CD8-positive, alpha-beta memory T cell (primary cell): ENCODE results near the gene PEAR1. TPM values are rescaled to one million over a fixed set of nuclear protein-coding genes. Genes with fewer than 3 reads are reported as not detected.

Source experiments
- CTCF ChIA-PET: fragments of 350-600 bp; sonication (Branson Sonifier 250); formaldehyde crosslinking; loops from one replicate; lab custom pipeline; 2021; ENCODE audit warnings: antibody characterized with exemption; lab: Charles Lee
- POLR2A ChIA-PET: fragments of 350-600 bp; sonication (Branson Sonifier 250); formaldehyde crosslinking; loops from one replicate; lab custom pipeline; 2021; ENCODE audit warnings: antibody characterized with exemption; lab: Charles Lee
- DNase-seq, 5 donors: peaks; one replicate each; pipeline versions ENCODE4 v3.0.0 to v3.0.0-alpha.2; 2020 to 2022; ENCODE audit warnings: mixed read lengths in 1 of 5
- H3K27ac ChIP-seq: one replicate; pipeline ENCODE4 v1.7.0; 2013; ENCODE audit warnings: low read depth, mild to moderate bottlenecking, low read length, moderate library complexity
- H3K27me3 ChIP-seq: 2 replicates; pipeline ENCODE4 v1.7.0; 2013; ENCODE audit warnings: low read length, mild to moderate bottlenecking; ENCODE audit not compliant: insufficient read depth, poor library complexity, severe bottlenecking
- H3K36me3 ChIP-seq: 2 replicates; pipeline ENCODE4 v1.7.0; 2013; ENCODE audit warnings: mild to moderate bottlenecking, low read length, moderate library complexity; ENCODE audit not compliant: insufficient read depth
- H3K4me1 ChIP-seq: 2 replicates; pipeline ENCODE4 v1.7.0; 2013; ENCODE audit warnings: mild to moderate bottlenecking, low read length, moderate library complexity; ENCODE audit not compliant: insufficient read depth
- H3K4me3 ChIP-seq: 2 replicates; pipeline ENCODE4 v1.7.0; 2013; ENCODE audit warnings: mild to moderate bottlenecking, low read length
- H3K9me3 ChIP-seq: 2 replicates; pipeline ENCODE4 v1.7.0; 2013; ENCODE audit warnings: mild to moderate bottlenecking, low read length
- H3K27ac Mint-ChIP-seq, 8 donors: one replicate each; pipeline ENCODE4 v1.8.0; 2020 to 2021; ENCODE audit warnings: mixed read lengths in 8 of 8, mild to moderate bottlenecking in 6 of 8, inconsistent platforms in 3 of 8, moderate library complexity in 3 of 8
- H3K27me3 Mint-ChIP-seq, 2 donors: one replicate each; pipeline ENCODE4 v1.8.0; 2020 to 2021; ENCODE audit warnings: mixed read lengths in 2 of 2, mild to moderate bottlenecking in 1 of 2, moderate library complexity in 1 of 2
- H3K36me3 Mint-ChIP-seq, 3 donors: one replicate each; pipeline ENCODE4 v1.8.0; 2020 to 2021; ENCODE audit warnings: mixed read lengths in 3 of 3, inconsistent platforms in 1 of 3, mild to moderate bottlenecking in 1 of 3
- H3K4me1 Mint-ChIP-seq, 3 donors: one replicate each; pipeline ENCODE4 v1.8.0; 2020 to 2021; ENCODE audit warnings: mixed read lengths in 3 of 3, inconsistent platforms in 1 of 3, mild to moderate bottlenecking in 1 of 3
- H3K4me3 Mint-ChIP-seq, 7 donors: one replicate each; pipeline ENCODE4 v1.8.0; 2020 to 2021; ENCODE audit warnings: mixed read lengths in 7 of 7, mild to moderate bottlenecking in 6 of 7, moderate library complexity in 4 of 7, inconsistent platforms in 2 of 7
- H3K9me3 Mint-ChIP-seq, 5 donors: one replicate each; pipeline ENCODE4 v1.8.0; 2020 to 2022; ENCODE audit warnings: mixed read lengths in 5 of 5, mild to moderate bottlenecking in 3 of 5, moderate library complexity in 2 of 5, inconsistent platforms in 1 of 5
- polyA plus RNA-seq: library from polyadenylated mRNA; unstranded; fragments of 300-500 nt; fragmentation: Illumina TruSeq; gene quantifications from one replicate; pipeline ENCODE4 v1.2.3, GENCODE V29; 2021
- total RNA-seq, 2 experiments: library from RNA; stranded (reverse); gene quantifications; one replicate each; pipeline ENCODE4 v1.2.3, GENCODE V29; 2021

The PEAR1 gene
- total and polyA plus RNA-seq, 3 experiments from 2014 or later = not detected

DNA sequence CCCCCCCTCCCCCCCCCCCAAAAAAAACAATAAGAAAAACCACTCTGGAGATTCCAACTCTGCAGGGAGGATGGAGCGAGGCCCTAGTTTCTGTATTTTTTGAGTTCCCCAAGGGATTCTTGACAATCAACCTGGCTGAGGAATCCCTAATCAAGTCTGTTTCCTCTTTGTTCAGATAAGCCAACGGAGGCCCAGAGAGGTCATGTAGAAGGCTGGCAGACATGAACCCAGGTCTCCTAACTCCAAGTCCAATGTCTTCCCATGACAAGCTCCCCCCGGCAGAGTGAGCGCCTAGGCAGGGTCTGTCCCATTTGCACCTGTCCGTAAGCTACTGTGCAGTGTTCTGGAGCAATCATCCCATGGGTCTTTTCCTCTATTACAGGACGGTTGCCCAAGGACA lies 66.4 kb downstream of the PEAR1 start:
- Histone ChIP-seq H3K4me3 (no peak overlapping the region), H3K9me3 (no peaks in the 10 kb centered on the region), H3K36me3 (no peaks in the 10 kb centered on the region), H3K4me1 (peaks cover 37% of the 10 kb centered on the region), H3K27me3 (no peaks in the 10 kb centered on the region), H3K27ac (no peak overlapping the region)
- ChIA-PET POLR2A (no interaction called here), CTCF (interaction anchor here (1.2 kb wide), 1 partner anchor 10 kb away, joined by 3 read pairs; no protein-coding TSS in a partner anchor)
- Mint-ChIP-seq H3K9me3 (peaks cover 0 to 1% (median 0%) of the 10 kb centered on the region in 5 donors), H3K4me3 (no peak overlapping the region), H3K27ac (no peak overlapping the region), H3K36me3 (peaks cover 2 to 32% (median 15%) of the 10 kb centered on the region in 3 donors), H3K27me3 (peaks cover 2 to 7% of the 10 kb centered on the region in 2 donors), H3K4me1 (peaks cover 24 to 31% (median 27%) of the 10 kb centered on the region in 3 donors)
- DNase-seq = no peak

DNA sequence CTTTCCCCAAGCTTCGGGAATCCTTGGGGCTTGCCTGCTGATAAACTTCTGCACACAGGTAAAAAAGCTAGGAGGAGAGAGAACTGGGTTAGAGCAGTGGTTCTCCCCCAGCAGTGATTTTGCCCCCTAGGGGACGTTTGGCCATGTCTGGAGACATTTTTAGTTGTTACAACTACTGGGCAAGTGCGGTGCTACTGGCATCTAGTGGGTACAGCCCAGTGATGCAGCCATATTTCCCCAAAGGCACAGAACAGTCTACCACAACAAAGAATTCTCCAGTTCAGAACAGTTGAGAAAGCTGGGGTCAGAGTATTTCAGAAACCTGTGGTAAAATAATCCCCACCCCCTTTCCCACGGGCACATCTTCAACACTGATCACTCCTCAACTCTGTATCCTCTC lies 68.2 kb downstream of the PEAR1 start:
- peak overlapping the region; percentile 40 for H3K4me3 ChIP-seq
- peaks cover 37% of the 10 kb centered on the region for H3K4me1 ChIP-seq
- Mint-ChIP-seq H3K4me3 (peak overlapping the region in 1 of 7 donors; percentile 71), H3K27ac (no peak overlapping the region), H3K36me3 (peaks cover 2 to 21% (median 15%) of the 10 kb centered on the region in 3 donors), H3K4me1 (peaks cover 24 to 31% (median 27%) of the 10 kb centered on the region in 3 donors), H3K9me3 (peaks cover 0 to 1% (median 0%) of the 10 kb centered on the region in 5 donors), H3K27me3 (peaks cover 2 to 7% of the 10 kb centered on the region in 2 donors)
- ChIA-PET CTCF (interaction anchor here (1.2 kb wide), 1 partner anchor 8 kb away, joined by 4 read pairs; no protein-coding TSS in a partner anchor), POLR2A (no interaction called here)
- DNase-seq = peak in 1 of 5 donors; percentile 44
- no peak overlapping the region for H3K27ac ChIP-seq
- H3K27me3 ChIP-seq = no peaks in the 10 kb centered on the region
- no peaks in the 10 kb centered on the region for H3K36me3 ChIP-seq
- H3K9me3 ChIP-seq = no peaks in the 10 kb centered on the region

DNA sequence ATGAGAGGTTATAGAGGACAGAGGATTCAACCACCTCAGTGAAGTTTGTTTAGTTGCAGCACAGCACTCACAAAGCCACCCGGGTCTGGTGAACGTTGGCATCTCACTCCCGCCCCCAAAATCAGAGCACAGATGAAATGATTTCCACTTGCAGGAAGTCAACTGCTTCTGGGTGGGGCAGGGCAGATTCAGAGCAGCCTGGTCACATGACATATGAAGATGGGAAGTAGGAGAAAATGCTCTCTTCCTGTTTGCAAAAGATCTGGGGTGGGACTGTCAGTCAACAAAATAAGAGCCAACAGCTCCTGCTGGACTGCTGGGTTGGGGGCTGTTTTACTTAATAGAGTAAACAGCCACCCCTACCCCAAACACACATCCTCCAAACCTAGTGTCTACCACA lies 70.1 kb downstream of the PEAR1 start:
- Mint-ChIP-seq H3K27me3 (peaks cover 2 to 20% of the 10 kb centered on the region in 2 donors), H3K9me3 (peaks cover 0 to 1% (median 0%) of the 10 kb centered on the region in 5 donors), H3K36me3 (peaks cover 2 to 8% (median 8%) of the 10 kb centered on the region in 3 donors), H3K4me1 (peaks cover 24 to 31% (median 27%) of the 10 kb centered on the region in 3 donors), H3K4me3 (peak overlapping the region; percentile 68 to 89 (median 81)), H3K27ac (peak overlapping the region; percentile 10 to 90 (median 79))
- Histone ChIP-seq H3K27me3 (no peaks in the 10 kb centered on the region), H3K9me3 (no peaks in the 10 kb centered on the region), H3K36me3 (no peaks in the 10 kb centered on the region), H3K4me3 (peak overlapping the region; percentile 64), H3K4me1 (peaks cover 37% of the 10 kb centered on the region), H3K27ac (no peak overlapping the region)
- peak in 4 of 5 donors; percentile 5 to 54 (median 38) for DNase-seq
- CTCF ChIA-PET = interaction anchor here (0.6 to 0.7 kb wide), 2 partner anchors 17 to 125 kb away, joined by 3 read pairs; no protein-coding TSS in a partner anchor
- POLR2A ChIA-PET = no interaction called here

DNA sequence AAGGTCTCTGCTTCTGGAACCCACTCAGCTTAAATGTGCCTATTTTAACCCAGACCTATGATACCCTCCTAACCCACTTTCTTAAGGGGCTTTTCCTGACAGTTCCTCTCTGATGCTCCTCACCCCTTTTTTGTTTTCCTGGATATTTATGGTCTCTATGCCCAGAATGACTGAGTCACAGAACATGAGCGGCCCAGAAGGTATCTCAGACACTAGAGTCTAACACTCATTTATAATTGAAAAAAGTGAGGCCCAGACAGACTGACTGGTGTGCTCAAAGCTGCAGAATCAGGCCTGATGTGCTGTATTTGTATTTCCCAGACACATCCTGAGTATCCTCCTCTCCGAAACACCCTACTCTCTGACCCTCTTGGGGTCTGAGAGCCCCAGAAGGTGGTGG lies 70.9 kb downstream of the PEAR1 start:
- Histone ChIP-seq H3K9me3 (no peaks in the 10 kb centered on the region), H3K27ac (no peak overlapping the region), H3K36me3 (no peaks in the 10 kb centered on the region), H3K4me3 (no peak overlapping the region), H3K27me3 (no peaks in the 10 kb centered on the region), H3K4me1 (peaks cover 37% of the 10 kb centered on the region)
- peak overlapping the region in 6 of 8 donors; percentile 17 to 78 (median 48) for H3K27ac Mint-ChIP-seq
- H3K36me3 Mint-ChIP-seq = peaks cover 0 to 4% (median 4%) of the 10 kb centered on the region in 3 donors
- ChIA-PET POLR2A (no interaction called here), CTCF (no interaction called here)
- DNase-seq = no peak
- peaks cover 24 to 31% (median 27%) of the 10 kb centered on the region in 3 donors for H3K4me1 Mint-ChIP-seq
- H3K27me3 Mint-ChIP-seq = peaks cover 5 to 26% of the 10 kb centered on the region in 2 donors
- peak overlapping the region in 4 of 7 donors; percentile 3 to 87 (median 34) for H3K4me3 Mint-ChIP-seq
- peaks cover 0 to 1% (median 0%) of the 10 kb centered on the region in 5 donors for H3K9me3 Mint-ChIP-seq

Other genes with a start within 250 kb of the PEAR1 start
- not detected for gene NES, start 216.3 kb upstream of the PEAR1 start, total RNA-seq
- not detected for gene NES, start 216.3 kb upstream of the PEAR1 start, polyA plus RNA-seq
- gene CRABP2, start 188.1 kb upstream of the PEAR1 start, total RNA-seq = under 1 TPM; 0.66 to 0.71 TPM
- not detected for gene CRABP2, start 188.1 kb upstream of the PEAR1 start, polyA plus RNA-seq
- 10 to 100 TPM; 29.6 to 29.7 TPM for gene METTL25B, start 165.2 kb upstream of the PEAR1 start, total RNA-seq
- 4.2 TPM for gene METTL25B, start 165.2 kb upstream of the PEAR1 start, polyA plus RNA-seq
- gene ISG20L2, start 165.0 kb upstream of the PEAR1 start, total RNA-seq = 10 to 100 TPM; 69.4 to 75.9 TPM
- gene ISG20L2, start 165.0 kb upstream of the PEAR1 start, polyA plus RNA-seq = 25.0 TPM
- 100 to 1,000 TPM; 122 to 131 TPM for gene MRPL24, start 152.6 kb upstream of the PEAR1 start, total RNA-seq
- 92.2 TPM for gene MRPL24, start 152.6 kb upstream of the PEAR1 start, polyA plus RNA-seq
- 100 to 1,000 TPM; 297 to 299 TPM for gene HDGF, start 142.0 kb upstream of the PEAR1 start, total RNA-seq
- gene HDGF, start 142.0 kb upstream of the PEAR1 start, polyA plus RNA-seq = 46.0 TPM
- 100 to 1,000 TPM; 106 to 111 TPM for gene PRCC, start 126.2 kb upstream of the PEAR1 start, total RNA-seq
- 45.9 TPM for gene PRCC, start 126.2 kb upstream of the PEAR1 start, polyA plus RNA-seq
- 100 to 1,000 TPM; 163 to 170 TPM for gene SH2D2A, start 76.9 kb upstream of the PEAR1 start, total RNA-seq
- gene SH2D2A, start 76.9 kb upstream of the PEAR1 start, polyA plus RNA-seq = 62.1 TPM
- under 1 TPM in 1 of 2 experiments, not detected in 1; 0.07 TPM for gene INSRR, start 34.6 kb upstream of the PEAR1 start, total RNA-seq
- not detected for gene INSRR, start 34.6 kb upstream of the PEAR1 start, polyA plus RNA-seq
- 1 to 10 TPM; 2.9 to 3.0 TPM for gene NTRK1, start 32.9 kb upstream of the PEAR1 start, total RNA-seq
- gene NTRK1, start 32.9 kb upstream of the PEAR1 start, polyA plus RNA-seq = not detected
- gene LRRC71, start 26.9 kb downstream of the PEAR1 start, total RNA-seq = not detected
- not detected for gene LRRC71, start 26.9 kb downstream of the PEAR1 start, polyA plus RNA-seq
- gene ARHGEF11, start 152.0 kb downstream of the PEAR1 start, total RNA-seq = 1 to 10 TPM; 2.1 to 3.0 TPM
- 4.0 TPM for gene ARHGEF11, start 152.0 kb downstream of the PEAR1 start, polyA plus RNA-seq
- gene ETV3L, start 206.1 kb downstream of the PEAR1 start, total RNA-seq = not detected
- not detected for gene ETV3L, start 206.1 kb downstream of the PEAR1 start, polyA plus RNA-seq
- gene ETV3, start 244.7 kb downstream of the PEAR1 start, total RNA-seq = 10 to 100 TPM; 24.8 to 26.4 TPM
- 10.0 TPM for gene ETV3, start 244.7 kb downstream of the PEAR1 start, polyA plus RNA-seq